Thoracic aorta (tissue), 2 donors: ENCODE results near the gene TTLL11. TPM values are rescaled to one million over a fixed set of nuclear protein-coding genes. Genes with fewer than 3 reads are reported as not detected.

Experiments used
- ATAC-seq: fragments of 150-250 bp; one replicate; pipeline ENCODE4 v1.8.0; 2017; ENCODE audit warnings: low read depth; ENCODE audit not compliant: insufficient number of reproducible peaks, low FRiP score
- DNase-seq: peaks from one replicate; pipeline ENCODE4 v3.0.0-alpha.2; 2020; ENCODE audit warnings: low spot score
- H3K27ac ChIP-seq, 2 donors: fragments of 200-600 bp; sonication (generic); 1 replicate in 1 of 2; 2 replicates in 1 of 2; pipeline ENCODE4 v1.5.1; 2016; ENCODE audit warnings: mild to moderate bottlenecking in 2 of 2, moderate library complexity in 2 of 2
- H3K27me3 ChIP-seq: fragments of 200-600 bp; sonication (generic); replicated peaks from 2 replicates; pipeline ENCODE4 v1.6.0; 2016; ENCODE audit warnings: mild to moderate bottlenecking; ENCODE audit not compliant: insufficient read depth
- H3K36me3 ChIP-seq: fragments of 200-600 bp; sonication (generic); one replicate; pipeline ENCODE4 v1.5.1; 2016
- H3K4me1 ChIP-seq, 2 donors: fragments of 200-600 bp; sonication (generic); 1 replicate in 1 of 2; 2 replicates in 1 of 2; pipeline versions ENCODE4 v1.5.1 to v1.6.0; 2016; ENCODE audit warnings: low read depth in 2 of 2, mild to moderate bottlenecking in 1 of 2; ENCODE audit not compliant: control insufficient read depth in 1 of 2
- H3K4me3 ChIP-seq: fragments of 200-600 bp; sonication (generic); 2 replicates; pipeline ENCODE4 v1.5.1; 2016; ENCODE audit warnings: mild to moderate bottlenecking
- H3K9me3 ChIP-seq: fragments of 200-600 bp; sonication (generic); 2 replicates; pipeline ENCODE4 v1.5.1; 2016
- CTCF ChIP-seq: fragments of 200-600 bp; sonication (generic); IDR thresholded peaks from one replicate; pipeline ENCODE4 v1.5.1; 2019; ENCODE audit warnings: antibody characterized with exemption
- total RNA-seq, 2 donors: library from RNA; depleted of rRNA; stranded (reverse); fragments of >200 nt; gene quantifications; one replicate each; pipeline versions ENCODE4 v1.1.0 to v1.2.3, GENCODE V29; 2016

Gene TTLL11
- total RNA-seq, 2 donors from 2014 or later: 25.7 to 31.2 TPM

GRCh38 chr9:121861501-121862180 lies 231.5 kb downstream of the TTLL11 start:
- ATAC-seq (no peak), DNase-seq (no peak)
- Histone ChIP-seq H3K27ac (peak overlapping the region in 1 of 2 donors; percentile 29), H3K4me3 (no peak overlapping the region), H3K36me3 (peaks cover 6% of the 10 kb centered on the region), H3K4me1 (peaks cover 5 to 10% of the 10 kb centered on the region in 2 donors), H3K9me3 (no peaks in the 10 kb centered on the region), H3K27me3 (no peaks in the 10 kb centered on the region)
- peak; percentile 14 for TF ChIP-seq CTCF

- Histone ChIP-seq H3K27me3 (no peaks in the 10 kb centered on the region), H3K27ac (peak overlapping the region in 1 of 2 donors; percentile 29), H3K4me3 (no peak overlapping the region), H3K9me3 (no peaks in the 10 kb centered on the region), H3K4me1 (peaks cover 5 to 10% of the 10 kb centered on the region in 2 donors), H3K36me3 (peaks cover 6% of the 10 kb centered on the region)
- TF ChIP-seq CTCF: no peak
- no peak for DNase-seq
- peak; percentile 81 for ATAC-seq
Observed at GRCh38 chr9:121860744-121861143, 232.4 kb downstream of the TTLL11 start.

GRCh38 chr9:121860213-121860612 lies 232.9 kb downstream of the TTLL11 start:
- no peaks in the 10 kb centered on the region for H3K27me3 ChIP-seq

GRCh38 chr9:121859646-121860045 lies 233.5 kb downstream of the TTLL11 start:
- TF ChIP-seq CTCF: no peak
- Histone ChIP-seq H3K9me3 (no peaks in the 10 kb centered on the region), H3K27ac (no peak overlapping the region), H3K36me3 (peaks cover 6% of the 10 kb centered on the region), H3K4me3 (no peak overlapping the region), H3K4me1 (peaks cover 5 to 10% of the 10 kb centered on the region in 2 donors), H3K27me3 (no peaks in the 10 kb centered on the region)
- ATAC-seq (no peak), DNase-seq (no peak)

More at GRCh38 chr9:121860213-121860612, 232.9 kb downstream of the TTLL11 start:
- H3K4me1 ChIP-seq: peaks cover 5 to 10% of the 10 kb centered on the region in 2 donors
- H3K4me3 ChIP-seq: no peak overlapping the region
- DNase-seq (no peak), ATAC-seq (no peak)
- TF ChIP-seq CTCF: no peak
- peak overlapping the region in 1 of 2 donors; percentile 29 for H3K27ac ChIP-seq
- H3K36me3 ChIP-seq: peaks cover 6% of the 10 kb centered on the region
- no peaks in the 10 kb centered on the region for H3K9me3 ChIP-seq

GRCh38 chr9:121858788-121859187 lies 234.3 kb downstream of the TTLL11 start:
- no peak for DNase-seq
- no peak overlapping the region for H3K4me3 ChIP-seq
- ATAC-seq: no peak
- H3K4me1 ChIP-seq: peaks cover 5 to 10% of the 10 kb centered on the region in 2 donors
- no peak for TF ChIP-seq CTCF
- peaks cover 6% of the 10 kb centered on the region for H3K36me3 ChIP-seq
- H3K27ac ChIP-seq: no peak overlapping the region
- no peaks in the 10 kb centered on the region for H3K27me3 ChIP-seq
- H3K9me3 ChIP-seq: no peaks in the 10 kb centered on the region
